Epidermal melanocyte (primary cell): Measurements from ENCODE around the gene STEAP3.

ENCODE experiments used
- DNase-seq: peaks from one replicate; pipeline ENCODE4 v3.0.0; 2011; ENCODE audit warnings: low spot score; ENCODE audit not compliant: insufficient read length

The STEAP3 gene

GRCh38 chr2:119198240-119198840 is 25.3 kb upstream of the STEAP3 start:
- no peak for DNase-seq

GRCh38 chr2:119201815-119202214 is 21.8 kb upstream of the STEAP3 start:
- no peak for DNase-seq

GRCh38 chr2:119202610-119203310 is 20.9 kb upstream of the STEAP3 start:
- DNase-seq: no peak

GRCh38 chr2:119204525-119204924 is 19.1 kb upstream of the STEAP3 start:
- no peak for DNase-seq

- DNase-seq: no peak
These were observed 18.5 kb upstream of the STEAP3 start for GRCh38 chr2:119205001-119205706.

- no peak for DNase-seq
These were observed 17.4 kb upstream of the STEAP3 start for GRCh38 chr2:119206201-119206600.

GRCh38 chr2:119207447-119207846 is 16.2 kb upstream of the STEAP3 start:
- no peak for DNase-seq

GRCh38 chr2:119208791-119209203 is 14.8 kb upstream of the STEAP3 start:
- no peak for DNase-seq

- no peak for DNase-seq
These were observed 11.4 kb upstream of the STEAP3 start for GRCh38 chr2:119212139-119212800.

GRCh38 chr2:119214453-119215037 is 9.1 kb upstream of the STEAP3 start:
- DNase-seq: no peak

GRCh38 chr2:119216994-119217393 is 6.6 kb upstream of the STEAP3 start:
- no peak for DNase-seq

- DNase-seq: peak; percentile 55
These were observed 5.1 kb upstream of the STEAP3 start for GRCh38 chr2:119218478-119219064.

GRCh38 chr2:119219873-119220272 is 3.8 kb upstream of the STEAP3 start:
- DNase-seq: no peak

GRCh38 chr2:119220720-119221301 is 2.8 kb upstream of the STEAP3 start:
- no peak for DNase-seq

- no peak for DNase-seq
These were observed 2.0 kb upstream of the STEAP3 start for GRCh38 chr2:119221609-119222008.

- DNase-seq: no peak
These were observed 1.4 kb upstream of the STEAP3 start for GRCh38 chr2:119222213-119222612.

GRCh38 chr2:119222863-119223520 is 642 bp upstream of the STEAP3 start:
- DNase-seq: no peak

- DNase-seq: no peak
These were observed 914 bp downstream of the STEAP3 start for GRCh38 chr2:119224391-119225104.

GRCh38 chr2:119225105-119225865 is 1.7 kb downstream of the STEAP3 start:
- DNase-seq: no peak
